ENCODE results near the gene ELOVL7. TPM values are rescaled to one million over a fixed set of nuclear protein-coding genes. Genes with fewer than 3 reads are reported as not detected.
"Not testable (repeated sequence)": the region's sequence is repeated elsewhere in the genome, so short reads cannot be mapped to it uniquely, and the experiment has no call there.

ELOVL7 gene
- total RNA-seq, 1 donor from 2014 or later, result 41.8 TPM

- Histone ChIP-seq H3K4me1 (no peaks in the 10 kb centered on the region), H3K9me3 (no peaks in the 10 kb centered on the region), H3K27ac (no peak overlapping the region), H3K4me3 (no peak overlapping the region), H3K27me3 (no peaks in the 10 kb centered on the region), H3K36me3 (peaks cover 0 to 10% of the 10 kb centered on the region in 2 donors)
- TF ChIP-seq CTCF (IDR thresholded peaks at IDR 0.05), result no peak
- intact Hi-C loops (cut with DNase I), result no loop called here
- DNase-seq (ENCODE audit: low spot score in 2 of 2), result no peak
Measured at GRCh38 chr5:60887096-60887495, 43.0 kb upstream of the ELOVL7 start.

GRCh38 chr5:60886158-60886557, 42.1 kb upstream of the ELOVL7 start:
- no peak overlapping the region for H3K27ac ChIP-seq
- intact Hi-C loops (cut with DNase I), result no loop called here
- TF ChIP-seq CTCF (IDR thresholded peaks at IDR 0.05), result no peak
- H3K4me1 ChIP-seq, result no peaks in the 10 kb centered on the region
- DNase-seq (ENCODE audit: low spot score in 2 of 2), result no peak
- H3K27me3 ChIP-seq, result no peaks in the 10 kb centered on the region
- H3K36me3 ChIP-seq, result peaks cover 0 to 10% of the 10 kb centered on the region in 2 donors
- H3K9me3 ChIP-seq, result peaks cover 0 to 3% of the 10 kb centered on the region in 2 donors
- no peak overlapping the region for H3K4me3 ChIP-seq

- H3K36me3 ChIP-seq, result peaks cover 0 to 10% of the 10 kb centered on the region in 2 donors
- intact Hi-C loops (cut with DNase I), result no loop called here
- H3K4me3 ChIP-seq, result no peak overlapping the region
- no peak for DNase-seq (ENCODE audit: low spot score in 2 of 2)
- H3K27ac ChIP-seq, result no peak overlapping the region
- H3K9me3 ChIP-seq, result peaks cover 0 to 7% of the 10 kb centered on the region in 2 donors
- no peaks in the 10 kb centered on the region for H3K4me1 ChIP-seq
- no peak for TF ChIP-seq CTCF (IDR thresholded peaks at IDR 0.05)
- H3K27me3 ChIP-seq, result no peaks in the 10 kb centered on the region
Measured at GRCh38 chr5:60883229-60883628, 39.2 kb upstream of the ELOVL7 start.

GRCh38 chr5:60872892-60873291, 28.8 kb upstream of the ELOVL7 start:
- no peaks in the 10 kb centered on the region for H3K36me3 ChIP-seq
- H3K4me1 ChIP-seq, result no peaks in the 10 kb centered on the region
- no peaks in the 10 kb centered on the region for H3K27me3 ChIP-seq
- TF ChIP-seq CTCF (IDR thresholded peaks at IDR 0.05), result no peak
- no peak for DNase-seq (ENCODE audit: low spot score in 2 of 2)
- no peak overlapping the region for H3K27ac ChIP-seq
- intact Hi-C loops (cut with DNase I), result no loop called here
- H3K9me3 ChIP-seq, result peaks cover 0 to 19% of the 10 kb centered on the region in 2 donors
- H3K4me3 ChIP-seq, result no peak overlapping the region

- Histone ChIP-seq H3K27ac (no peak overlapping the region), H3K27me3 (no peaks in the 10 kb centered on the region), H3K36me3 (no peaks in the 10 kb centered on the region), H3K9me3 (peaks cover 0 to 19% of the 10 kb centered on the region in 2 donors), H3K4me1 (no peaks in the 10 kb centered on the region), H3K4me3 (no peak overlapping the region)
- DNase-seq (ENCODE audit: low spot score in 2 of 2), result no peak
- intact Hi-C loops (cut with DNase I), result no loop called here
- no peak for TF ChIP-seq CTCF (IDR thresholded peaks at IDR 0.05)
Measured at GRCh38 chr5:60870857-60871256, 26.8 kb upstream of the ELOVL7 start.

- H3K9me3 ChIP-seq; H3K36me3 ChIP-seq; H3K4me3 ChIP-seq; intact Hi-C loops (cut with DNase I); DNase-seq (ENCODE audit: low spot score in 2 of 2); H3K27me3 ChIP-seq; H3K4me1 ChIP-seq; H3K27ac ChIP-seq: not testable (repeated sequence)
Measured at GRCh38 chr5:60860572-60860971, 16.5 kb upstream of the ELOVL7 start.

Data from ascending aorta (tissue), 2 donors.